GM21717 (cell line): ENCODE results near the gene SCNN1A.

ENCODE experiments used
- ATAC-seq: cut with Tn5 transposase; IDR thresholded peaks from one replicate; pipeline ENCODE4 v1.9.1; 2021; ENCODE audit warnings: mild to moderate bottlenecking, moderate library complexity; ENCODE audit not compliant: unreplicated experiment

The SCNN1A gene

DNA sequence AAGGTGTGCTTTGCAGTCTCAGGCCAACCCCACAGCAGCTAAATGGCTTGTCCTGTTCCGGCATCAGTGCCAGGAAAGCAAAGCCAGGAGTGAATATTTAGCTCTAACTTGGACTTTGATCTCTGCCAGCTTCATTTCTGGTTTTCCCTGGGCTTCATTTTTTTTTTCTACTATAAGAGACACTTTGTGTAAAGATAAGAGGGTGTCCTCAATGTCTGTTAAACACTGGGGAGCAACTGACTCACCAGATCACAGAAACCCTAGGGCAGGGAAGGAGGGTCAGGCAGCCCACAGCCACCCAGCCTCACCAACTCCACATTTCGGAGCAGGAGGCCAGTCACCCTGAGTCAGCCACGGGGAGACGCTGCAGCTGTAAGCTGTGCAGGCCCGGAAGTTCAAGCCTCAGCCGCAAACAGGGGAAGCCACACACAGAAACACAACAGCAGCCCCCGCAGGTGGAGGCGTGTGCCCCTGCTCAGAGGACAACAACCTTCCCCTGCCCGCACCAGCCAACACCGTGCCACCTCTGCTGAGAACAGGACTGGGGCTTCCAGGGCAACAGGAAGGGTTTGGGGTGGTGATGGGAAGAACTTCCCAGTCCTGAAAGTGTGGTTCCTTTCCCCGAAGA is 39.8 kb downstream of the SCNN1A start:
- peak; percentile 62 for ATAC-seq

DNA sequence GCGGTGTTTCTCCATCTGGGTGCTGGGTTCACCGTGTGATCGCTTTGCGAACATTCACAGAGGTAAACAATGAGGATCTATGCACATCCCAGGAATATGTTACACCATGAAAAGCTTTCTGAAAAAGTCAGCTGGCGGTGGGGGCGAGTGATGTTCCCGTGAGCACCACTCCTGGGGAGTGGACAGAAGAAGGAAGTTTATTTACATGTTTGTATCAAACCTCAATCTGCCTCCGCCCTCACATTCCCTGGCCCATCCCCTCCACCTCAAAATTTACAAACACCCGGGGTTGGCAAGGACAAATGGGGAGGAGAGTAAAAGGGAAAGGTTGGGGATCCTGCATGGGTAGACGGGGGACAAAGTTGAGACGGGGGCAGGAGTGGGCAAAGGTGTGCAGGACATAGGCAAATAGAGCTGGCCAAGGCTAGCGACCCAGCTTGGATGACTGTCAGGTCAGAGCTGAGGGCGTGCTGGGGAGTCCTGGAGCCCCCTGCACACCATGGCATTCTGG is 40.4 kb downstream of the SCNN1A start:
- no peak for ATAC-seq

- no peak for ATAC-seq
These were observed 41.0 kb downstream of the SCNN1A start for GRCh38 chr12:6334359-6334758.

DNA sequence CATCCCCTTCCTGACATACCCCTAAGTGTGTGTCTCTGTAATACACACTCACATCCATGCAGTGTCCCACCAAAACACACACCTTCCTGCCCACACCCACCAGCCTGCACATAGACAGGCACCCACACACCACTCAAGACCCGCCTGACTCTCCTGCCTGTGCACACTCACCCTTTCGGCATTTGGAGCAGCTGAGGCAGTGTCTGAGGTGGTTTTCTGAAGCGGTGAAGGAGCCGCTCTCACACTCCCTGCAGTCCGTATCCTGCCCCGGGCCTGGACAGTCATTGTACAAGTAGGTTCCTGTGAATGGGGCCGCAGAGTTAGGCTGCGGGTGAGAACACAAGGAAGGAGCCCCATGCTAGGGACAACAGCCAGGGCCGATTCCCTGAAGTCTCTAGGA is 41.8 kb downstream of the SCNN1A start:
- no peak for ATAC-seq

- ATAC-seq = no peak
These were observed 42.3 kb downstream of the SCNN1A start for GRCh38 chr12:6333029-6333428.

- no peak for ATAC-seq
These were observed 42.9 kb downstream of the SCNN1A start for GRCh38 chr12:6332459-6332858.

- no peak for ATAC-seq
These were observed 44.2 kb downstream of the SCNN1A start for GRCh38 chr12:6330999-6331714.

GRCh38 chr12:6330192-6330591 is 45.2 kb downstream of the SCNN1A start:
- ATAC-seq = no peak

DNA sequence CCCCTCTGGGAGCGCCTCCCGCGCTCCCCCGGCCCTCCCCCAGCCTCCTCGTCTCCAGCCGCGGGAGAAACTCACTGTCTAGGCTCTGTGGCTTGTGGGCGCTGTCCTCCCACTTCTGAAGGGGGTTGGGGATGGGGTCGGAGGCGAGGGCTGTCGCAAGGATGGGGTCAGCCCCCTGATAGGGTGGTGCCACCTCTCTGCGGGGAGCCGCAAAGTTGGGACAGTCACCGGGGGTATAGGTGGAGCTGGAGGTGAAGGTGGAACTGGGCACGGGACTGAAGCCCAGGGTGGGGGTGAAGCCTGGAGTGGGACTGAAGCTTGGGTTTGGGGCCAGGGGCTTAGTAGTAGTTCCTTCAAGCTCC is 45.7 kb downstream of the SCNN1A start:
- no peak for ATAC-seq

- ATAC-seq = no peak
These were observed 46.2 kb downstream of the SCNN1A start for GRCh38 chr12:6328945-6329702.

DNA sequence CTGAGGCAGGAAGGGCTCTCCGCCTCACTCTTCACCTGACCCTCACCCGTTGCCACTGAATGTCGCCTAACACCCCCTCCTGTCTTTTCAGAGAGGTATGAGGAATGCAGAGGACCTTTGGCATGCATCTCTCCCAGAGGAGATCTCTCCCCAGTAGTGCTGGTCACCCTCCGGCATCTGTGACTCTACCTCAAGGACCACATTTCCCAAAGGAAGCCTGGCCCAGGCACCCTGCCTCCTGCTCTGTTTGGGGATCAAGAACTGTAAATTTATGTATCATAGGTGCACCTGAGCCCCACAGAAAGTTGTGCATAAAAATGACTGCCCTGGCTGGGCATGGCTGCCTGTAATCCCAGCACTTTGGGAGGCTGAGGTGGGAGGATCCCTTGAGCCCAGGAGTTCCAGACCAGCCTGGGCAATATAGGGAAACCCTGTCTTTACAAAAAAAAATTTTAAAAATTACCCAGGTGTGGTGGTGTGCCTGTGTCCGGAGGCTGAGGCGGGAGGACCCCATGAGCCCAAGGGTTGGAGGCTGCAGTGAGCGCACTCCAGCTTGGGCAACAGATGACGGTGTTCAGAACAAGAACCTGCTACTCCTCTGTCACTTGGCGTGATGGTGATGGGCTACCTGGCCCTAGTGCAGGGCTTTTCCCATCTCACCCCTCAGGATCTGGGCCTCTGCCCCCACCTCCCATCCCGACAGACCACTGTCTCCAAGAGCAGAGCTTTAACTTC is 47.2 kb downstream of the SCNN1A start:
- ATAC-seq = no peak

DNA sequence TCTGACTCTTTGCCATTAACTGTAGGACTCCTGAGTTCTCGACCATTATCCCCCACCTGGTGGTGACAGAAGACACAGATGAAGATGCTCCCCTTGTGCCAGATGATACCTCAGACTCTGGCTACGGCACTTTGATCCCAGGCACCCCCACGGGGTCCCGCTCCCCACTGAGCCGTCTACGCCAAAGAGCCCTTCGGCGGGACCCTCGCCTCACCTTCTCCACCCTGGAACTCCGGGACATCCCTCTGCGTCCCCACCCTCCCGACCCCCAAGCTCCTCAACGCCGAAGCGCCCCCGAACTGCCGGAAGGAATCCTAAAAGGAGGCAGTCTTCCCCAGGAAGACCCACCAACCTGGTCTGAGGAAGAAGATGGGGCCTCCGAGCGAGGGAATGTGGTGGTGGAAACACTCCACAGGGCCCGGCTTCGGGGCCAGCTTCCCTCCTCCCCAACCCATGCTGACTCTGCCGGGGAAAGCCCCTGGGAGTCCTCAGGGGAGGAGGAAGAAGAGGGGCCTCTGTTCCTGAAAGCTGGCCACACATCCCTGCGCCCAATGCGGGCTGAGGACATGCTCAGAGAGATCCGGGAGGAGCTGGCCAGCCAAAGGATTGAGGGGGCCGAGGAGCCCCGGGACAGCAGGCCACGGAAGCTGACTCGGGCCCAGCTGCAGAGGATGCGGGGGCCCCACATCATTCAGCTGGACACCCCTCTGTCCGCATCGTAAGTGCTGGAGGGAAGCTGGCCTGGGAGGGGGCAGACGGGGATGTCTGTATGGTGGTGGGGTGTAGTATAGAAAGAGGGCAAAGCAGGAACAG is 47.9 kb downstream of the SCNN1A start:
- no peak for ATAC-seq

GRCh38 chr12:6326316-6327228 is 48.8 kb downstream of the SCNN1A start:
- no peak for ATAC-seq

GRCh38 chr12:6324936-6325750 is 50.2 kb downstream of the SCNN1A start:
- ATAC-seq = no peak

DNA sequence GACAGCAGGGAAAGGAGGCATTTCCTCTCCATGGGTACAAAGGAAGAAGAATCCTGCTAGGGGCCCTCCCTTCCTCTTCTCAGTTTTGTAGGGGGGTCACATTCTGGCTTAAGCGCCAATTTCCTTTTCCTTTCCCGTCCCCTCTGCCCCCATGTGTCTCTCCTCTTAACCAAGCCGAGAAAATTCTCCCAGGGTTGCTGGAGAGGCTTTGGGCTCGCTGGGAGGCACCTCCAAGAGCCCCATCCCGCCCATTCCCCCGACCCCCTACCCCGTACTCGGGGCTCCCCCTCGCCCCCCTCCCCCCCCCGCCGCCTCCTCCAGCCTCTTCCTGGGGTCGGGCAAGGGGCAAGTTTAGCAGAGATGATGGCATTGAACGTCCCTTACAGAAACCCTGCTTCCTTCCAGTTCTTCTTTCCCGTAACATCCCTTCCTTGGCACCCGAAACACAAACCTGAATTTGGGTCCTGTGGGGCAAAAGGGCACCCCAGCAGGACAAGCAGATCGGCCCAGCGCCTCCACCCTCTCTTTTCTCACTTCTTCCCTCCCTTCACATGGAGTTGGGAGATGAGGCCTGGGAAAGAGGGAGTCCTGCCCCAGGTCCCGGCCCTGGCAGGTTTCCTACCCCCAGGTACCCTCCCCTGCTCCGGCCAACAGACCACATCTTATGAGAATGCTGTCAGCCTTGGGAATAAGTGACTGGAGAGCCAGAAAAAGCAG is 51.2 kb downstream of the SCNN1A start:
- ATAC-seq = no peak

GRCh38 chr12:6323340-6323994 is 51.9 kb downstream of the SCNN1A start:
- ATAC-seq = no peak

DNA sequence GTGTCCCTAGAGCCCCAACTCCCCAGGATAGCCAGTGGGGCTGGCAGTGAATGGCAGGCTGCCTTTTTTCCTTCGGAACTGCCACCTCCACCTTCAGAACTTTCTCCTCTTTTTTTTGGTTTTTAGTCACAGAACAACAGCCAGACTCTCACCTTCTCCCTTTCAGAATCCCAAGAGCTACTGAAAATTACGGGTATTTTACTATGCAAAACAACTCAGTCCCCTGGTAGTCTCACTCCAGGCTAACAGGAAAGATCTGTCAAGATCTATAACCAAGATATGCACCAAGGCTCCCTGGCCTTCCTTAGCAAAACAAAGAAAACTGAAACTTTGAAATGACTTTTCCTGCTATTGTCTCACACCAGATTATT is 52.4 kb downstream of the SCNN1A start:
- ATAC-seq = no peak
